Retinal pigment epithelial cell (primary cell): Measurements from ENCODE around the gene ERC2.

ENCODE experiments used
- DNase-seq: peaks from one replicate; pipeline ENCODE4 v3.0.0-alpha.2; 2010; ENCODE audit warnings: low read depth
- H3K4me3 ChIP-seq: 2 replicates; pipeline ENCODE4 v1.5.1; 2011; ENCODE audit warnings: mild to moderate bottlenecking, low read length, control low read depth, moderate library complexity
- CTCF ChIP-seq: conservative IDR thresholded peaks from 2 replicates; pipeline ENCODE4 v1.5.1; 2011; ENCODE audit warnings: low read depth, low read length, control low read depth, inconsistent platforms

ERC2 gene

GRCh38 chr3:56398659-56399058 lies 69.6 kb downstream of the ERC2 start:
- no peak overlapping the region for H3K4me3 ChIP-seq
- TF ChIP-seq CTCF, result no peak
- no peak for DNase-seq

GRCh38 chr3:56397798-56398197 lies 70.5 kb downstream of the ERC2 start:
- TF ChIP-seq CTCF, result no peak
- H3K4me3 ChIP-seq, result no peak overlapping the region
- DNase-seq, result no peak

GRCh38 chr3:56389183-56389830 lies 79.0 kb downstream of the ERC2 start:
- no peak overlapping the region for H3K4me3 ChIP-seq
- DNase-seq, result no peak
- no peak for TF ChIP-seq CTCF

- TF ChIP-seq CTCF, result no peak
- H3K4me3 ChIP-seq, result no peak overlapping the region
- no peak for DNase-seq
Observed at GRCh38 chr3:56383092-56383491, 85.2 kb downstream of the ERC2 start.

- no peak for DNase-seq
- TF ChIP-seq CTCF, result no peak
- H3K4me3 ChIP-seq, result no peak overlapping the region
Observed at GRCh38 chr3:56379723-56380287, 88.5 kb downstream of the ERC2 start.

GRCh38 chr3:56375654-56376053 lies 92.6 kb downstream of the ERC2 start:
- no peak for DNase-seq
- H3K4me3 ChIP-seq, result no peak overlapping the region
- no peak for TF ChIP-seq CTCF

- no peak for TF ChIP-seq CTCF
Observed at GRCh38 chr3:56373386-56373785, 94.9 kb downstream of the ERC2 start.

More at GRCh38 chr3:56373386-56373785, 94.9 kb downstream of the ERC2 start:
- DNase-seq, result no peak
- no peak overlapping the region for H3K4me3 ChIP-seq
